Measurements from ENCODE around the gene CSRP1. TPM values are rescaled to one million over a fixed set of nuclear protein-coding genes. Genes with fewer than 3 reads are reported as not detected.
A peak's percentile ranks its signal among the peaks of the same experiment; 100 is the strongest.

Gene CSRP1
- total and polyA plus RNA-seq, 4 donors, result 599 to 1,490 (median 771) TPM

DNA sequence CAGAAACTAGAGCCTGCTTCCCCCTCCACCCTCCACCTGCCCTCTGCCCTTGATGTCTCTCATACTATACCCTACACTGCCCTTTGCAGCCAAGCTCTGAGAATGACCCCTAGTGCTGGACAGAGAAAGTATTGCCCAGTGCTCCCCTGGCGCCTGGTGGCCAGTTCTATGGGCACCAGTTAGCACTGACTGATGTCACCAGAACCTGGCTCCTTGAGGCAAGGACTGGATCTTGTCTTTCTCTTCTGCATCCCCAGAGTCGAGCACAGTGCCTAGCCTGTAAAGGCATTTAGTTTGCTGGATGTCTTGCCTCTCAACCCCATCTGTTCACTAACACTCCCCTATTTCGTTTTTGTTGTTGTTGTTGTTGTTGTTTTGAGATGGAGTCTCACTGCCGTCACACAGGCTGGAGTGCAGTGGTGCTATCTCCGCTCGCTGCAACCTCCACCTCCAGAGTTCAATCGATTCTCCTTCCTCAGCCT lies 43.8 kb downstream of the CSRP1 start:
- H3K4me1 ChIP-seq (ENCODE audit: control insufficient read depth in 1 of 2, insufficient read depth in 2 of 2, low read length in 2 of 2), result no peaks in the 10 kb centered on the region

DNA sequence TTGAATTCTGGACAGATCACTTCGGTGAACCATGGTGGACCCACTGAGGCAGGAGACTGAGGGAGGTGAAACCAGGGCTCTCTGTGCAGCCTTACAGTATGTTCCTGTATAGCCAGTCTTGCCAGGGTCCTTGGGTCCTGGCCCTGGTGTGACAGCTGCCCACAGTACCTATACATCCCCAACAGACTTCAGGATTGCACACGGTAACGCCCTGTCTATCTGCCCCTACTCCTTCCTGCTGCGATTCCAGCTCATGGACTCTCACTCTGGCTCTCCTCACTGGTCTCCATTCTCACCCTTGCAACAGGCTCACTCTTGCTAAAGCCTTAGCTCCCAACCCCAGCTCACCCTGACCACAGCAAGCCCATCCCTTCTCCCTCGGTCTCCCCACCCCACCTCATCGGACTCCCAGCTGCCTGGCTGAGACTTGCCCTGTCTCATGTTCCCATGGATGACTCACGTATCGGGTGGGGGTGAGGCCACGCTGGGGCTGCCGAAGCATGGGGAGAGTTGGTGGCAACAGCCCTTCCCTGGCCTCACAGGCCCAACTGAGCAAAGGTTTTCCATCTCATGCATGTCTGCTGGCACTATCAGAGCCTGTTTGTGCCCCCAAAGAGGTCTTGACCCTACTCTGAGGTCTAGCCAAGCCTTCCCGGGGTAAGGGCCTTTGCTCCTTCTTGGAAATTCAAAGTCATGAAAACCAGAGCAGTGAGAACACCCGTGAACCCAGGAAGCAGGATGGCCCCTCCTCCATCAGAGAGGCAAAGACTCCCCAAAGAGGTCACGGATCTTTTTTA lies 45.1 kb downstream of the CSRP1 start:
- intact Hi-C loops (cut with DNase I), result no loop called here
- H3K27me3 ChIP-seq (ENCODE audit: control insufficient read depth in 1 of 2, insufficient read depth in 2 of 2, low read length in 1 of 2), result no peaks in the 10 kb centered on the region
- peak; percentile 91 for ATAC-seq (ENCODE audit: low FRiP score)
- peak; percentile 93 for DNase-seq
- WGBS, 2 donors, result 36 to 37% methylated on average over 13 of the region's 13 CpGs
- H3K36me3 ChIP-seq (ENCODE audit: control insufficient read depth in 1 of 2, insufficient read depth in 2 of 2, low read length in 1 of 2), result peaks cover 0 to 5% of the 10 kb centered on the region in 2 donors
- no peaks in the 10 kb centered on the region for H3K9me3 ChIP-seq (ENCODE audit: control insufficient read depth, low read length)
- H3K4me3 ChIP-seq (ENCODE audit: low read length in 2 of 2), result no peak overlapping the region
- no peaks in the 10 kb centered on the region for H3K4me1 ChIP-seq (ENCODE audit: control insufficient read depth in 1 of 2, insufficient read depth in 2 of 2, low read length in 2 of 2)
- H3K27ac ChIP-seq (ENCODE audit: low read depth in 1 of 2, low read length in 2 of 2), result peak overlapping the region; percentile 83 to 100

More for the DNA sequence above, 43.8 kb downstream of the CSRP1 start:
- H3K27ac ChIP-seq (ENCODE audit: low read depth in 1 of 2, low read length in 2 of 2), result peak overlapping the region; percentile 70 to 71
- no peak for ATAC-seq (ENCODE audit: low FRiP score)
- DNase-seq, result no peak
- no peak overlapping the region for H3K4me3 ChIP-seq (ENCODE audit: low read length in 2 of 2)
- intact Hi-C loops (cut with DNase I), result no loop called here
- H3K9me3 ChIP-seq (ENCODE audit: control insufficient read depth, low read length), result no peaks in the 10 kb centered on the region
- no peaks in the 10 kb centered on the region for H3K27me3 ChIP-seq (ENCODE audit: control insufficient read depth in 1 of 2, insufficient read depth in 2 of 2, low read length in 1 of 2)
- H3K36me3 ChIP-seq (ENCODE audit: control insufficient read depth in 1 of 2, insufficient read depth in 2 of 2, low read length in 1 of 2), result peaks cover 0 to 5% of the 10 kb centered on the region in 2 donors
- WGBS, 2 donors, result 88% methylated on average over 7 of the region's 7 CpGs

DNA sequence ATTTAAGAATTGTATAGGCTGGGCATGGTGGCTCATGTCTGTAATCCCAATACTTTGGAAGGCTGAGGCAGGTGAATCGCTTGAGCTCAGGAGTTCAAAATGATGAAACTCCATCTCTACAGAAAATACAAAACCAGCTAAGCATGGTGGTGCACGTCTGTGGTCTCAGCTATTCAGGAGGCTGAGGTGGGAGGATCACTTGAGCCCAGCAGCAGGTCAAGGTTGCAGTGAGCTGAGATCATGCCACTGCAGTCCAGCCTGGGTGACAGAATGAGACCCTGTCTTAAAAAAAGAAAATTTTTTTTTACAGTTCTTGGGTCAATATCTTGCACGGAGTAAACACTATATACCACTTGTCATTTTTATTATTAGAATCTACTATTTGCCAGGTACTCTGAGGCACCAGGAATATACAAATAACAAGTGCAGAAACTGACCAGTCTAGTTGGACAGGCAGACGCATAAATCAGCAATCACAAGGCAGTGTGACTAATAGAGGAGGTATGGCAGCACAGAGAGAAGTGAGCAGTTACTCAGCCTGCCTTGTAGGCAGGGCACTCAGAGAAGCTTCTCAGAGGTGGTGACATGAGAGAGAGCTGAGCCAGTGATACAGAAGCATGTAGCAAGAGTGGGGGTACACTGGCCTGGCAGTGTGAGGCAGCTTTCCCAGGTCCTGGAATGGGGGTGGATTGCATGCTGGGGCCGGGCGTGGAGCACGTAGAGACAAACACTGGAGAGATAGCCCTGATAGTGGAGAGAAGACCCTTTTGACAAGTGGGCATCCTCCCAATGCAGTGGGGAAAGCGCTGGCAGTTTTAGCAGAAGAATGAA lies 45.9 kb downstream of the CSRP1 start:
- H3K9me3 ChIP-seq (ENCODE audit: control insufficient read depth, low read length), result no peaks in the 10 kb centered on the region
- peak overlapping the region; percentile 83 to 100 for H3K27ac ChIP-seq (ENCODE audit: low read depth in 1 of 2, low read length in 2 of 2)
- WGBS, 2 donors, result 38 to 45% methylated on average over 8 of the region's 8 CpGs
- DNase-seq, result peak in 1 of 2 donors; percentile 68
- no peaks in the 10 kb centered on the region for H3K27me3 ChIP-seq (ENCODE audit: control insufficient read depth in 1 of 2, insufficient read depth in 2 of 2, low read length in 1 of 2)
- intact Hi-C loops (cut with DNase I), result no loop called here
- H3K36me3 ChIP-seq (ENCODE audit: control insufficient read depth in 1 of 2, insufficient read depth in 2 of 2, low read length in 1 of 2), result peaks cover 0 to 5% of the 10 kb centered on the region in 2 donors
- H3K4me3 ChIP-seq (ENCODE audit: low read length in 2 of 2), result no peak overlapping the region
- ATAC-seq (ENCODE audit: low FRiP score), result peak; percentile 80
- H3K4me1 ChIP-seq (ENCODE audit: control insufficient read depth in 1 of 2, insufficient read depth in 2 of 2, low read length in 2 of 2), result no peaks in the 10 kb centered on the region

DNA sequence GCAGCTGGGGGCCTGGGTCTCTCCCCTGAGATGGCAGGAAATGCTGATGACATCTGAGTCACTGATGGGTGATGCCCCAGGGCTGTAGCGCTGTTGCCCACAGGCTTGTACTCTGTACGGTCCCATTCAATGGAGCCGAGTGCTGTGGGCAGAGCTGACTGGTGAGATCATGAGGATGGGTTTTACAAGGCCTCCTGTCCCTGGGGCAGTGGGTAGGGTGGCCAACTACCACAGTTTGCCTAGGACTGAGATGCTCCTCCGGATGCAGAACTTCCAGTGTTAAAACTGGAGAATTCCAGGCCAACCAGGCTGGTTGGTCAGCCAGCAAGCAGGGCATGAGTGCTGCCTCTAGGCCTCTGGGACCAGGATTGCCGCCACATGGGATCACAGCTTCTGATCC lies 47.1 kb downstream of the CSRP1 start:
- intact Hi-C loops (cut with DNase I), result no loop called here

DNA sequence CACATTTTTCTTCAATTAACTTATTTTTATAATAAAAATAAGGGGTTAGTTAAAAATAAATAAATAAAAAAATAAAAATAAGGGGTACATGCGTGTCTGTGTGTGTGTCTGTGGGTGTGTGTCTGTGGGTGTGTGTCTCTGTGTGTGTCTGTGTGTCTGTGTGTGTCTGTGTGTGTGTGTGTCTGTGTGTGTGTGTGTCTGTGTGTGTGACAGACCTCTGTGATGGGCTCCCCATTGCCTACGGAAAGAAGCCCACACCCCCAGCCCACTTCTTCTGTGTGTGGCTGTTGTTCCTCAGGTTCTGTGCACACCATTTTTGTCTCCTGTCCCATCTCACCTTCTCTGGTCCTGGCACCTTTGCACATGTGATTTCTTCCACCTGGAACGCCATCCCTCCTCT lies 47.9 kb downstream of the CSRP1 start:
- 92 to 97% methylated on average over 3 of the region's 3 CpGs for WGBS, 2 donors
- Histone ChIP-seq H3K4me3 (ENCODE audit: low read length in 2 of 2) (no peak overlapping the region), H3K36me3 (ENCODE audit: control insufficient read depth in 1 of 2, insufficient read depth in 2 of 2, low read length in 1 of 2) (no peaks in the 10 kb centered on the region), H3K27ac (ENCODE audit: low read depth in 1 of 2, low read length in 2 of 2) (no peak overlapping the region), H3K9me3 (ENCODE audit: control insufficient read depth, low read length) (no peaks in the 10 kb centered on the region), H3K27me3 (ENCODE audit: control insufficient read depth in 1 of 2, insufficient read depth in 2 of 2, low read length in 1 of 2) (no peaks in the 10 kb centered on the region), H3K4me1 (ENCODE audit: control insufficient read depth in 1 of 2, insufficient read depth in 2 of 2, low read length in 2 of 2) (no peaks in the 10 kb centered on the region)
- intact Hi-C loops (cut with DNase I), result no loop called here
- DNase-seq (no peak), ATAC-seq (ENCODE audit: low FRiP score) (no peak)

More for the DNA sequence above, 47.1 kb downstream of the CSRP1 start:
- DNase-seq, result no peak
- Histone ChIP-seq H3K27me3 (ENCODE audit: control insufficient read depth in 1 of 2, insufficient read depth in 2 of 2, low read length in 1 of 2) (no peaks in the 10 kb centered on the region), H3K27ac (ENCODE audit: low read depth in 1 of 2, low read length in 2 of 2) (peak overlapping the region; percentile 46 to 89), H3K9me3 (ENCODE audit: control insufficient read depth, low read length) (no peaks in the 10 kb centered on the region), H3K4me1 (ENCODE audit: control insufficient read depth in 1 of 2, insufficient read depth in 2 of 2, low read length in 2 of 2) (no peaks in the 10 kb centered on the region), H3K4me3 (ENCODE audit: low read length in 2 of 2) (no peak overlapping the region), H3K36me3 (ENCODE audit: control insufficient read depth in 1 of 2, insufficient read depth in 2 of 2, low read length in 1 of 2) (no peaks in the 10 kb centered on the region)
- no peak for ATAC-seq (ENCODE audit: low FRiP score)
- 94 to 98% methylated on average over 5 of the region's 5 CpGs for WGBS, 2 donors

DNA sequence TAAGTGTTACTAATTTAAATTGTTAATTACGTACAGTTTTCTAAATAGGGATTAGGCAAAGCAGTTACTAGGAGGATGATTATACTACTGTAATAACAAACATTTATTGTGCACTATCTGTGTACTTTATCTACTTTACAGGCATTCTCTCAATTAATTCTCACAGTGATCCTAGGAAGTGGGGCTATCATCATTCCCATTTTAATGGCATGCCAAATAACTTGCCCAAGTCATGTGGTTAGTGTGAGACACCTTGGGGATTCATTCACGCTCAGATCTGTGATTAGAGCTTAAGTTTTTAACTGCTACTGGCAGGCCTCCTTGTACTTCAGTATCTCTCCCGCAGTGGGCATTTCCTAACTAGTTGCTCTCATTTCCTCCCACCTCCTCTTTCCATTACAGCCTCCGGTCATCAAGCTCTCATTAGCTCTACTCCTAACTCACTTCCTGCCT lies 49.4 kb downstream of the CSRP1 start:
- intact Hi-C loops (cut with DNase I), result no loop called here
- no peak overlapping the region for H3K27ac ChIP-seq (ENCODE audit: low read depth in 1 of 2, low read length in 2 of 2)
- ATAC-seq (ENCODE audit: low FRiP score) (no peak), DNase-seq (no peak)
- H3K27me3 ChIP-seq (ENCODE audit: control insufficient read depth in 1 of 2, insufficient read depth in 2 of 2, low read length in 1 of 2), result no peaks in the 10 kb centered on the region
- WGBS, 2 donors, result 71 to 94% methylated on average over 4 of the region's 4 CpGs
- H3K4me3 ChIP-seq (ENCODE audit: low read length in 2 of 2), result no peak overlapping the region
- H3K9me3 ChIP-seq (ENCODE audit: control insufficient read depth, low read length), result no peaks in the 10 kb centered on the region
- no peaks in the 10 kb centered on the region for H3K4me1 ChIP-seq (ENCODE audit: control insufficient read depth in 1 of 2, insufficient read depth in 2 of 2, low read length in 2 of 2)
- no peaks in the 10 kb centered on the region for H3K36me3 ChIP-seq (ENCODE audit: control insufficient read depth in 1 of 2, insufficient read depth in 2 of 2, low read length in 1 of 2)

DNA sequence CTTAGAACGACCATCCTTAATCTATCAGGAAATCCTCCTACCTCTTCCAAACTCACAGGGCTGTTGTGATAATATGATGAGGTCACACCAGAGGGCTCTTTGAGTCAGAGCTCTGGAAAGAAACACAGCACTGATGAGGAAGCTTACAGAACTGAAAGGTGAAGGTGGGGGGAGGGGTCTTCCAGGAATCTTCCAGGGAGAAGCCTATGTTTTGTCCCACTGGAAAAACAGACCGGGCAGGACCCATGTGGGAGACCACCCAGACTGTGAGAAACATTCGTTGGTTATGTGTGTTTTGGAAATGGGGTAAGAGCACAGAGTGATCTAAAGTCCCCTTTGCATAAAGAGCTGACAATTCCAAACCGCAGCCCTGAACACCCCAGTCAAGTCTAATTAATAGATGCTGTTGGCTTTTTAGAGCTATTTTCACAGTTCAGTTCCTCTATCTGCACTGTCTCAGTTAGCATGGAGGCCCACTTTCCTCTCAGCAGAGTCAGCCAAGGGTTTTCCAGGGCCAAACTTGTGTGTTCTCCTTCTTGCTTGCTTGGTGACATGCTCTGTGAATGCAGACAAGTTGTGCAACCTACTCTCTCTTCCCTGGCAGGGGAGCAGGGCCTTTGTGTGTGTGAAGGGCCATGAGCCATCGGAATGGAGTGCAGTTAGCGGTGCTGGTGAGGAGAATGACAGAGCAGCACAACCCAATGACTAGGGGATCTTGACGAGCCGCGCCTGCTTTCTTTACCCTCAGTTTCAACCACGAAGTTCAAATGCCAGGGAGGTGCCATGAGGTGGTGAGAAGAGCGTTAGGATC lies 50.2 kb downstream of the CSRP1 start:
- 69 to 78% methylated on average over 11 of the region's 11 CpGs for WGBS, 2 donors
- peak; percentile 74 for ATAC-seq (ENCODE audit: low FRiP score)
- intact Hi-C loops (cut with DNase I), result no loop called here
- H3K9me3 ChIP-seq (ENCODE audit: control insufficient read depth, low read length), result no peaks in the 10 kb centered on the region
- H3K27ac ChIP-seq (ENCODE audit: low read depth in 1 of 2, low read length in 2 of 2), result peak overlapping the region in 1 of 2 donors; percentile 22
- no peaks in the 10 kb centered on the region for H3K4me1 ChIP-seq (ENCODE audit: control insufficient read depth in 1 of 2, insufficient read depth in 2 of 2, low read length in 2 of 2)
- H3K36me3 ChIP-seq (ENCODE audit: control insufficient read depth in 1 of 2, insufficient read depth in 2 of 2, low read length in 1 of 2), result no peaks in the 10 kb centered on the region
- peak; percentile 79 to 80 for DNase-seq
- H3K4me3 ChIP-seq (ENCODE audit: low read length in 2 of 2), result no peak overlapping the region
- no peaks in the 10 kb centered on the region for H3K27me3 ChIP-seq (ENCODE audit: control insufficient read depth in 1 of 2, insufficient read depth in 2 of 2, low read length in 1 of 2)

DNA sequence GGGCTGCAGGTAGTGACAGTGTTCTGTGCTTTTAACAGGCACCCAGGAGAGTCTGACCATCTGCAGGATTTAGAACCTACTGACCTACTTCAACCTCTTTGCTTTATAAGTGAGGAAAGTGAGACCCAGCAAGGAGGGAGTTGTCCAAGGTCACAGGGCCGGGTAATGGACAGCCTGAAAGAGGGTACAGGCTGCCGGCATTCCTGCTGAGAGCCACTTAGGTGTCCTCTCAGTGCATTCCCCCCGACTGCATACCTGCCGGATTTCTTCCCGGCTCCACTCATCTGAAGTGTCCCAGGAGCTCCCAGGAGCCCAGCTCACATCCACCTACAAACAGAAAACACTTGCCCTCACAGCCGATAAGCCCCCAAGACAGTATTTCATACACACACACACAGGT lies 51.8 kb downstream of the CSRP1 start:
- no peak for ATAC-seq (ENCODE audit: low FRiP score)

More for the DNA sequence above, 51.8 kb downstream of the CSRP1 start:
- no peaks in the 10 kb centered on the region for H3K36me3 ChIP-seq (ENCODE audit: control insufficient read depth in 1 of 2, insufficient read depth in 2 of 2, low read length in 1 of 2)
- no peak for DNase-seq
- intact Hi-C loops (cut with DNase I), result no loop called here
- H3K4me3 ChIP-seq (ENCODE audit: low read length in 2 of 2), result no peak overlapping the region
- no peaks in the 10 kb centered on the region for H3K4me1 ChIP-seq (ENCODE audit: control insufficient read depth in 1 of 2, insufficient read depth in 2 of 2, low read length in 2 of 2)
- no peaks in the 10 kb centered on the region for H3K27me3 ChIP-seq (ENCODE audit: control insufficient read depth in 1 of 2, insufficient read depth in 2 of 2, low read length in 1 of 2)
- H3K9me3 ChIP-seq (ENCODE audit: control insufficient read depth, low read length), result no peaks in the 10 kb centered on the region
- WGBS, 2 donors, result 79 to 90% methylated on average over 6 of the region's 6 CpGs
- H3K27ac ChIP-seq (ENCODE audit: low read depth in 1 of 2, low read length in 2 of 2), result no peak overlapping the region
